Liver (tissue), 9 donors: ENCODE data around the gene ZNF141. TPM values are rescaled to one million over a fixed set of nuclear protein-coding genes. Genes with fewer than 3 reads are reported as not detected.
"Not testable (repeated sequence)": the region's sequence is repeated elsewhere in the genome, so short reads cannot be mapped to it uniquely, and the experiment has no call there.

ENCODE experiments used
- DNase-seq: peaks from one replicate; pipeline ENCODE4 v3.0.0-alpha.2; 2017; ENCODE audit warnings: low spot score
- H3K27ac ChIP-seq, 2 donors: one replicate each; pipeline ENCODE4 v1.7.0; 2013; ENCODE audit warnings: inconsistent platforms in 2 of 2, low read length in 2 of 2, control low read depth in 1 of 2, low read depth in 1 of 2, mild to moderate bottlenecking in 1 of 2
- H3K27me3 ChIP-seq, 4 donors: one replicate each; pipeline versions ENCODE4 v1.6.1 to v1.7.0; 2013; ENCODE audit warnings: low read length in 3 of 4, inconsistent platforms in 1 of 4, mild to moderate bottlenecking in 1 of 4, moderate library complexity in 1 of 4; ENCODE audit not compliant: control insufficient read depth in 4 of 4, insufficient read depth in 4 of 4
- H3K36me3 ChIP-seq, 4 donors: one replicate each; pipeline versions ENCODE4 v1.6.1 to v1.7.0; 2013; ENCODE audit warnings: low read length in 3 of 4, mild to moderate bottlenecking in 3 of 4, low read depth in 1 of 4, moderate library complexity in 1 of 4; ENCODE audit not compliant: control insufficient read depth in 4 of 4, insufficient read depth in 3 of 4
- H3K4me1 ChIP-seq, 4 donors: one replicate each; pipeline versions ENCODE4 v1.6.1 to v1.7.0; 2013; ENCODE audit warnings: low read length in 3 of 4, mild to moderate bottlenecking in 3 of 4, moderate library complexity in 1 of 4; ENCODE audit not compliant: control insufficient read depth in 4 of 4, insufficient read depth in 4 of 4
- H3K4me3 ChIP-seq, 3 donors: one replicate each; pipeline versions ENCODE4 v1.6.1 to v1.7.0; 2013; ENCODE audit warnings: low read length in 3 of 3, control low read depth in 1 of 3, low read depth in 1 of 3, mild to moderate bottlenecking in 1 of 3
- H3K9ac ChIP-seq, 2 donors: one replicate each; pipeline ENCODE4 v1.7.0; 2013; ENCODE audit warnings: low read length in 2 of 2, mild to moderate bottlenecking in 2 of 2, moderate library complexity in 2 of 2, control low read depth in 1 of 2, low read depth in 1 of 2
- H3K9me3 ChIP-seq, 4 donors: one replicate each; pipeline versions ENCODE4 v1.6.1 to v1.7.0; 2013; ENCODE audit warnings: low read length in 3 of 4; ENCODE audit not compliant: control insufficient read depth in 4 of 4
- FOXA1 ChIP-seq: IDR thresholded peaks from 2 replicates; pipeline ENCODE4 v1.6.1; 2016; ENCODE audit warnings: antibody characterized with exemption
- FOXA2 ChIP-seq: IDR thresholded peaks from 2 replicates; pipeline ENCODE4 v1.6.1; 2016; ENCODE audit warnings: antibody characterized with exemption
- RAD21 ChIP-seq, 2 donors: IDR thresholded peaks; 2 replicates each; pipeline ENCODE4 v1.6.1; 2016; ENCODE audit warnings: antibody characterized with exemption in 2 of 2, mild to moderate bottlenecking in 2 of 2
- TAF1 ChIP-seq: conservative IDR thresholded peaks from 2 replicates; pipeline ENCODE4 v1.6.1; 2016; ENCODE audit warnings: antibody characterized with exemption, mild to moderate bottlenecking
- WGBS: extraction: QIAGEN DNeasy Blood & Tissue Kit; methylation state at CpG from one replicate; pipeline ENCODE4 v1.1.7; 2013; 5-methylcytosine and 5-hydroxymethylcytosine counted together
- polyA plus RNA-seq, 2 donors: library from polyadenylated mRNA; stranded (reverse) in 1 of 2; unstranded in 1 of 2; fragments of 200-250 nt in 1 of 2; fragments of >200 nt in 1 of 2; fragmentation: Nextera tagmentation in 1 of 2; extraction: Ambion mirVana in 1 of 2; gene quantifications; one replicate each; pipeline versions ENCODE4 v1.2.1 to v1.2.3, GENCODE V29; 2013 to 2015
- total RNA-seq, 2 donors: library from RNA; depleted of rRNA; stranded (reverse); fragments of >200 nt; gene quantifications; one replicate each; pipeline ENCODE4 v1.2.3, GENCODE V29; 2014
- TF ChIP-seq, protein P1 (sequence below): IDR thresholded peaks from 2 replicates; pipeline ENCODE4 v1.6.1; 2016; ENCODE audit warnings: antibody characterized with exemption
- TF ChIP-seq, protein P2 (sequence below): IDR thresholded peaks from 2 replicates; pipeline ENCODE4 v1.6.1; 2016; ENCODE audit warnings: antibody characterized with exemption
- TF ChIP-seq, protein P3 (sequence below): IDR thresholded peaks from 2 replicates; pipeline ENCODE4 v1.6.1; 2016; ENCODE audit warnings: antibody characterized with exemption
- donor health status: healthy.
- donor health status: healthy.
- donor health status: healthy.
- donor health status: healthy.
- donor health status: healthy.

The ZNF141 gene
- total and polyA plus RNA-seq, 4 donors, result 2.1 to 15.4 (median 7.7) TPM

DNA sequence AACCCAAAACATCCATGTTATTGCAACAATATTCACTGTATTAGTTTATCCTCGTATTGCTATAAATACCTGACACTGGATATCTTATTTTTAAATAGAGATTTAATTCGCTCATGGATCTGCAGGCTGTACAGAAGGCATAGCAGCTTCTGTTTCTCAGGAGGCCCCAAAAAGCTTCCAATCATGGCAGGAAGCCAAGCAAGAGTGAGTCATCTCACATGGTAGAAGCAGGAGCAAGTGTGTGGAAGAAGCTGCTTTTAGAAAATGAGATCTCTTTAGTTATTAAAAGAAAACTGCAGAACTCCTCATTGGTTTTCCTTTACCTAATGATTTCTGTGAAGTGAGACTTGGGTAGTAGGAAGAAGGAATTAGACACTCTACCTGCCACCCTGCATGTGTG is 48.7 kb upstream of the ZNF141 start:
- Histone ChIP-seq H3K36me3 (peaks cover 0 to 2% (median 0%) of the 10 kb centered on the region in 4 donors), H3K27me3 (no peaks in the 10 kb centered on the region), H3K4me1 (no peaks in the 10 kb centered on the region), H3K9me3 (peaks cover 3 to 18% (median 17%) of the 10 kb centered on the region in 4 donors), H3K9ac (no peak overlapping the region), H3K4me3 (no peak overlapping the region), H3K27ac (no peak overlapping the region)
- no peak for TF ChIP-seq FOXA1
- TF ChIP-seq, protein P1, sequence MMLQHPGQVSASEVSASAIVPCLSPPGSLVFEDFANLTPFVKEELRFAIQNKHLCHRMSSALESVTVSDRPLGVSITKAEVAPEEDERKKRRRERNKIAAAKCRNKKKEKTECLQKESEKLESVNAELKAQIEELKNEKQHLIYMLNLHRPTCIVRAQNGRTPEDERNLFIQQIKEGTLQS, result no peak
- WGBS, result 85% methylated on average over 2 of the region's 2 CpGs
- no peak for DNase-seq

DNA sequence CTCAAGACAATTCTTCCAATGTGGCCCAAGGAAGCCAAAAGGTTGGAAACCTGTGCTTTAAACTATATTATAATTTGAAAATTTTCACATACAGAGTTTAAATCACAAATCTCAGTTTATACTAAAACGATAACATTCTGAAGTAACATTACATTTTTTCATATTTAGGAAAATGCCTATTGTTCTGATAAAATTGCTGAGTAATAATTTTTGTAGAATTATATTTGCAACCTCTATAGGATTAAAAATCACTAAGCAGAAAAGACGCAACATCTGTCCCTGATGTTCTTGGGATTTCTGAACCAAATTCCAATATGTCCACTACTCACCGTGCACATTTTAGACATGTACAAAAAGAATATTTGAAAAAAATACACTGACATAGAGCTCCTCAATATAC is 42.9 kb upstream of the ZNF141 start:
- Histone ChIP-seq H3K4me1 (no peaks in the 10 kb centered on the region), H3K4me3 (no peak overlapping the region), H3K27me3 (no peaks in the 10 kb centered on the region), H3K9ac (no peak overlapping the region), H3K9me3 (peaks cover 6 to 12% (median 11%) of the 10 kb centered on the region in 4 donors), H3K27ac (no peak overlapping the region), H3K36me3 (peaks cover 0 to 2% (median 0%) of the 10 kb centered on the region in 4 donors)
- no peak for DNase-seq
- WGBS, result 92% methylated on average over 3 of the region's 3 CpGs
- TF ChIP-seq FOXA2 (no peak), RAD21 (IDR thresholded peaks at IDR 0.05) (no peak), TAF1 (no peak)
- TF ChIP-seq, protein P2, sequence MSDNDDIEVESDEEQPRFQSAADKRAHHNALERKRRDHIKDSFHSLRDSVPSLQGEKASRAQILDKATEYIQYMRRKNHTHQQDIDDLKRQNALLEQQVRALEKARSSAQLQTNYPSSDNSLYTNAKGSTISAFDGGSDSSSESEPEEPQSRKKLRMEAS, result no peak
- TF ChIP-seq, protein P3, sequence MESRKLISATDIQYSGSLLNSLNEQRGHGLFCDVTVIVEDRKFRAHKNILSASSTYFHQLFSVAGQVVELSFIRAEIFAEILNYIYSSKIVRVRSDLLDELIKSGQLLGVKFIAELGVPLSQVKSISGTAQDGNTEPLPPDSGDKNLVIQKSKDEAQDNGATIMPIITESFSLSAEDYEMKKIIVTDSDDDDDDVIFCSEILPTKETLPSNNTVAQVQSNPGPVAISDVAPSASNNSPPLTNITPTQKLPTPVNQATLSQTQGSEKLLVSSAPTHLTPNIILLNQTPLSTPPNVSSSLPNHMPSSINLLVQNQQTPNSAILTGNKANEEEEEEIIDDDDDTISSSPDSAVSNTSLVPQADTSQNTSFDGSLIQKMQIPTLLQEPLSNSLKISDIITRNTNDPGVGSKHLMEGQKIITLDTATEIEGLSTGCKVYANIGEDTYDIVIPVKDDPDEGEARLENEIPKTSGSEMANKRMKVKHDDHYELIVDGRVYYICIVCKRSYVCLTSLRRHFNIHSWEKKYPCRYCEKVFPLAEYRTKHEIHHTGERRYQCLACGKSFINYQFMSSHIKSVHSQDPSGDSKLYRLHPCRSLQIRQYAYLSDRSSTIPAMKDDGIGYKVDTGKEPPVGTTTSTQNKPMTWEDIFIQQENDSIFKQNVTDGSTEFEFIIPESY, result no peak

DNA sequence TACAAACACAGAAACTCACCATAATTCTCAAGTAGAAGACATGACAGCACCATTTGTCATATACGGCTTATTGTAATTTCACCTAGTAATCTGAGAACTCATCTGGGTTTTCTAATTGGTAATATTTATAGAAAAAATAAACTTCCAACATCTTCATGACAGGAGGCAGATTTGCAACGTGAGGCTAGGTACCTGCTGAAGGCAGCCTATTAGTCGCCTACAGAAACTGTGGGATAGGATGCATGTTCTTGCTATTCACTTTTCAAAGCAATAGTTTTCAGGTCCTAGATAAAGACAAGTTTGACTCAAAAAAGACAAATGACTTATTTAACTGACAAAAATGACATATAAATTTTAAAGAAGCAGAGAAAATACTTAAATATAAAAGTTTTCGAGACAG is 35.2 kb upstream of the ZNF141 start:
- no peaks in the 10 kb centered on the region for H3K36me3 ChIP-seq
- H3K4me3 ChIP-seq, result no peak overlapping the region
- H3K27me3 ChIP-seq, result peaks cover 0 to 3% (median 0%) of the 10 kb centered on the region in 4 donors
- 91% methylated on average over 4 of the region's 4 CpGs for WGBS
- no peaks in the 10 kb centered on the region for H3K4me1 ChIP-seq
- no peak overlapping the region for H3K9ac ChIP-seq
- no peak overlapping the region for H3K27ac ChIP-seq
- TF ChIP-seq, protein P2, result no peak
- TF ChIP-seq RAD21 (IDR thresholded peaks at IDR 0.05), result no peak
- DNase-seq, result no peak
- H3K9me3 ChIP-seq, result peaks cover 10 to 45% (median 12%) of the 10 kb centered on the region in 4 donors

DNA sequence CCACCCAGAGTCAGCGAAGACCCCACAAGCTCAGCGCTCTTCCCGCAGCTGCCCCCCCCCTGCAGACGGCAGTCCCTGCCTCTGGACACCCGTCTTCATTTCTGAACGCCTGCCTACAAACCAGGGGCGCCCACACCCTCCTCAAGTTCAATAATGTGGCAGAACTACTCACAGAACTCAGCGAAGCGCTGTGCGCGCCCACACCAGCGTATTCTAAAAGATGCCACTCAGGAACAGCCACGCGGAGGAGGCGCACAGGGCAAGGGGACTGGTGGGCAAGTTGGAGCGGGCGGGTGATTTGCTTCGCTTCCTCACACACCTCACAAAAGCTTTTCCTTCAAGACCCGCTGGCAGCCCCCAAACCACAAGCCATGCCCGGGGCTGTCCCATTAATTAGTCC is 33.1 kb upstream of the ZNF141 start:
- DNase-seq, H3K4me1 ChIP-seq, H3K9ac ChIP-seq, H3K27me3 ChIP-seq, H3K36me3 ChIP-seq, H3K27ac ChIP-seq: not testable (repeated sequence)
- 10% methylated on average over 20 of the region's 20 CpGs for WGBS
- peak overlapping the region in 2 of 3 donors; percentile 34 to 37 for H3K4me3 ChIP-seq
- peaks cover 9 to 43% (median 11%) of the 10 kb centered on the region in 4 donors for H3K9me3 ChIP-seq
